Activated CD4-positive, alpha-beta T cell treated with anti-CD3 and anti-CD28 coated beads, Interleukin-10, Interleukin-2, amounts not matched to agents 100 ng/mL and 50 ng/mL, durations not matched to agents 16 hours and 8 hours (primary cell): Measurements from ENCODE around the gene SMIM7.
"Not testable (repeated sequence)": the region's sequence is repeated elsewhere in the genome, so short reads cannot be mapped to it uniquely, and the experiment has no call there.

Source experiments
- DNase-seq: peaks from one replicate; pipeline ENCODE4 v3.0.0-alpha.2; 2020

The SMIM7 gene

GRCh38 chr19:16659832-16660708, at the start of gene SMIM7:
SMIM7 (minus strand) TSS chr19:16660144; CDS start chr19:16660110, 34 bp downstream.
- peak; percentile 99 for DNase-seq

GRCh38 chr19:16703677-16704076, 43.7 kb upstream of the SMIM7 start:
- no peak for DNase-seq

GRCh38 chr19:16702123-16702522, 42.2 kb upstream of the SMIM7 start:
- DNase-seq: no peak

- DNase-seq: no peak
These were observed 39.0 kb upstream of the SMIM7 start for GRCh38 chr19:16698914-16699313.

GRCh38 chr19:16688084-16688483, 28.1 kb upstream of the SMIM7 start:
- DNase-seq: no peak

- no peak for DNase-seq
These were observed 24.3 kb upstream of the SMIM7 start for GRCh38 chr19:16684216-16684615.

GRCh38 chr19:16682539-16682938, 22.6 kb upstream of the SMIM7 start:
- no peak for DNase-seq

GRCh38 chr19:16679811-16680210, 19.9 kb upstream of the SMIM7 start:
- DNase-seq: no peak

GRCh38 chr19:16678498-16678897, 18.6 kb upstream of the SMIM7 start:
- no peak for DNase-seq

- DNase-seq: no peak
These were observed 17.1 kb upstream of the SMIM7 start for GRCh38 chr19:16677055-16677454.

- no peak for DNase-seq
These were observed 16.3 kb upstream of the SMIM7 start for GRCh38 chr19:16676101-16676798.

GRCh38 chr19:16673839-16674238, 13.9 kb upstream of the SMIM7 start:
- not testable (repeated sequence) for DNase-seq

- no peak for DNase-seq
These were observed 13.3 kb upstream of the SMIM7 start for GRCh38 chr19:16673231-16673630.

- DNase-seq: no peak
These were observed 11.8 kb upstream of the SMIM7 start for GRCh38 chr19:16671652-16672274.

- no peak for DNase-seq
These were observed 10.3 kb upstream of the SMIM7 start for GRCh38 chr19:16670291-16670690.

GRCh38 chr19:16668702-16669101, 8.8 kb upstream of the SMIM7 start:
- not testable (repeated sequence) for DNase-seq

GRCh38 chr19:16668176-16668575, 8.2 kb upstream of the SMIM7 start:
- no peak for DNase-seq

GRCh38 chr19:16661480-16662034, 1.6 kb upstream of the SMIM7 start:
- peak; percentile 6 for DNase-seq

- peak; percentile 38 for DNase-seq
These were observed 977 bp upstream of the SMIM7 start, which contains the start of gene TMEM38A for GRCh38 chr19:16660763-16661479. TMEM38A (plus strand) TSS chr19:16661139; CDS start chr19:16661218, 79 bp downstream.

GRCh38 chr19:16659464-16659831, 496 bp downstream of the SMIM7 start:
- DNase-seq: no peak

- DNase-seq: no peak
These were observed 2.6 kb downstream of the SMIM7 start for GRCh38 chr19:16657384-16657783.

GRCh38 chr19:16655727-16656126, 4.2 kb downstream of the SMIM7 start:
- no peak for DNase-seq

- no peak for DNase-seq
These were observed 5.3 kb downstream of the SMIM7 start for GRCh38 chr19:16654627-16655026.
